Activated T-cell treated with anti-CD3 and anti-CD28 coated beads, Interleukin-2, amount 50 U/mL, for 48 hours (primary cell): ENCODE measurements around the gene LRP8.

ENCODE experiments used
- DNase-seq, 2 experiments: peaks; one replicate each; pipeline ENCODE4 v3.0.0-alpha.2; 2020

Gene LRP8

GRCh38 chr1:53280496-53280895 lies 47.4 kb downstream of the LRP8 start:
- DNase-seq: no peak

- no peak for DNase-seq
These were observed 48.3 kb downstream of the LRP8 start for GRCh38 chr1:53279296-53280200.

- peak; percentile 83 for DNase-seq
These were observed 49.6 kb downstream of the LRP8 start for GRCh38 chr1:53278298-53278725.

DNA sequence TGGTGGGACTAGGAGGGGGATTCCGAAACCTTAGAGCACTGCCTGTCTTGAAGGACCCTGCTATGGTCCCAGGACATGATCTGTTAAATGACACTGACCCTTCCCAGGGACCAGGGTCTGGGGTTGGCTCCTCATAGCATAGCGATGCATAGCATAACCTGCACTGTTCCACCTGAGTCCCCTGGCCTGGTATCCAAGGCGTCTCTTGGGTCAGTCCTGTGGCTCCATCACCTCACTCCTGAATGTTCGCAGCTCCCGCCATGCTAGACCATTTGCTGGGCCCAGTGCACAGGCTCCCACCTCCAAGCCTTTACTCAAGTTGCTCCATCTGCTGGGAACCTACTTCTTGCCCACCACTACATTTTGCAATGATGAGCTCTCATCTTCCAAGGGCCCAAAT lies 50.5 kb downstream of the LRP8 start:
- no peak for DNase-seq

DNA sequence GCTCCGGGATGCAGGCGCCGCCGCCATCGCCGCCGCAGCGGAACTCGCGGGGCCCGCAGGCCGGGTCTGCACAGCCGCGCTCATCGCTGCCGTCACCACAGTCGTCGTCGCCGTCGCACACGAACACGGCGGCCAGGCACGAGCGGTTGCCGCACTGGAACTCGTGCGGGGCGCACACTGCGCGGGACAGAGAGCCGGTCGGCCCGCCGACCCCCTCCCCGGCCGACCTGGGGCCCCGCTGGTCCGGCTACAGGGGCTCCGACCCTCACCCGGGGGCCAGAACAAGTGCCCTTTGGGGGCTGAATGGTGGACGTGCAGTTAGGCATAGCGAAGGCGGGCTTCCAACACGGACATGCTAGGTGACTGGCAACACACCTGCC lies 51.0 kb downstream of the LRP8 start:
- no peak for DNase-seq

DNA sequence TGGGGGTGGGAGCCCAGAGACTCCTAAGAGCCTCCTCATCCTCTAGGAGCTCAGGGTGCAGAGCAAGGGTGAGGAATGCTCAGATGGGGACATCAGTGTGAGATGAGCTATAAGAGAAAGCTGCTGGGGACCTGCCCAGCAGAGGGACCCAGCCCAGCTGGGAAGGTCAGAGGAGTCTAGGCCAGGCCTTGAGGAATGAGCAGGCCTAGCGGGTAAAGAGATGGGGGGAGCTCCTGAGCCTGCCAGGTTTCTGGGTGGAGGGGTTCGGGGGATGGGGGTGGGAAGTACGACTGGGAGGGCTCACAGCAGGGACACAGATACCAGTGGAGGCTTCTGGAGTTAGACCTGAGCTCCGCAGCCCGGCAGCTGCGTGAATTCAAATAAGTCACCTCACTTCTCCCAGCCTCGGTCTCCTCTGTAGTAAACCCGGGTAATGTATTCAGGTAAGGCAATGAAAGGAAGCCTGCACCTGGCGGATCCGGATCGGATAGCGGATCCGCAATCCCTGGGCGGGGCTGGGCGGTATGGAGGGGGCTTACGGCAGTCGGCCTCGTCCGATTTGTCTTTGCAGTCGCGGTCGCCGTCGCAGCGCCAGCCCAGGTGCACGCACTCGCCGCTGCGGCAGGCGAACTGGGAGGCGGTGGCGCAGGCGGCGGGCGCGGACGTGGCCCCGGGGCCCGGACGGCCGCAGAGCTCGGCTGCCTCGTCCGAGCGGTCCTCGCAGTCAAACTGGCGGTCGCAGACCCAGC lies 51.5 kb downstream of the LRP8 start:
- DNase-seq: no peak

DNA sequence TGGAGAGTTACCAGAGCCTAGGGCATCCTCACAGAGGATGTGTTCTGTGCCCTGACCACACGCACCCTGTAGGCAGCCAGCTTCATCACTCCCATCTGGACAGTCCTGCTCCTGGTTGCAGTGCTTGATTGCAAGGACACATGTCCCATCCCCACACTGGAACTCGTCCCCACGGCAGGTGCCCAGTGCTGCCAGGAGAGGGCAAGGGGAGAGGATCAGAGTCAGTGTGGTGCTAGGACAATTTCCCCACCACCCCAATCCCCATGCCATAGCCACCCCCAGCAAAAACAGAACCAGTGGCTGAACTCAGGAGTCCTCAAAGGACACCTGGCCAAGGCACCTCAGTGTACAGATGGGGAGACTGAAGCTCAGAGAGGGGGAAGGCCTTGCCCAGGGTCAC lies 52.3 kb downstream of the LRP8 start:
- no peak for DNase-seq

DNA sequence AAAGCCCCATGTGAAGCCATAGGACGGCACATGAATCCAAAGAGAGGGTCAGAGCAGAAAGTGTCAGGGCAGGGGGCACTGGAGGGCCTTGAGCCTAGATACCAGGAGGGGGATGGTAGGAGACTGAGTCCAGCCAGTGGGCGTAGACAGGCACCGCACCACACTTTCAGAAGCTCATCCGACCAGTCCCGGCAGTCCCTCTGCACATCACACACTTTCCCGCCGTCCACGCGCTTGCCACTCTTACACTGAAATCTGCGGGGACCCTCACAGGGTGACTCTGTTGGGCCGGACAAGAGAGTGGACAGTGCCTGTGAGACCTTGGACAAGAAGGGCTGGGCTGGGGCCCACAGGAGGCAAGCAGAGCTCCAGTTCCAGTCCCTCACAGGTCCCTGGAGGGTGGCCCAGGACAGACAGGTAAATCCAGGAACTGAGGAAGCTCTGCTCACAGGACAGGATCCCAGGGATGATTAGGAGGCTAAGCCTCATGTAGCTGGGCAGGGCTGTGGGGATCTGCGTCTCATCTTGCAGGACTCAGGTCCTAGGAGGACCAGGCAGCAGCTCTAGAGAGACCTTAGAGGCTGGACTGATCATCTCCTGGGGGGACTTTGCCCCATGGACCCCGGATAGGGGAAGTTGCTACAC lies 53.2 kb downstream of the LRP8 start:
- no peak for DNase-seq

GRCh38 chr1:53274026-53274425 lies 53.8 kb downstream of the LRP8 start:
- no peak for DNase-seq

- no peak for DNase-seq
These were observed 54.3 kb downstream of the LRP8 start for GRCh38 chr1:53273526-53273925.

DNA sequence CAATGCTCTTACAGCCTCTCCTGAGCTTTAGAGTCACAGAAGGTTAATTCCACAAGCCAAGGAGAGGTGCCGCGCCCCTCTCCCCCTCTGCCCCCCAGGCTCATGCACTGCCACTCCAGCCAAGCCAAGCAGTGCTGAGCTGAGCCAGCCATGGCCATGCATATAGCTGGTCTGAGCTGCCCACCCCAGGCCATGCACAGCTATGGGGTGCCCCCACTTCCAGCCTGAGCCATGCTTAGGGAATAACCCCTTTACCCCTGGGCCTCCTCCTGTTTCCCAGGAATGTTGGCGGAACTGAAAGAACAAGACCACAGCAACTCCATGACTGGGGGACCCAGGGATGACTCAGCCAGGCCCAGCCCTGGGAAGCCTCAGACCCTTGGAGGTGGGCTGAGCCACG lies 55.5 kb downstream of the LRP8 start:
- no peak for DNase-seq

- no peak for DNase-seq
These were observed 56.3 kb downstream of the LRP8 start for GRCh38 chr1:53271446-53272090.

GRCh38 chr1:53270873-53271272 lies 57.0 kb downstream of the LRP8 start:
- DNase-seq: no peak

DNA sequence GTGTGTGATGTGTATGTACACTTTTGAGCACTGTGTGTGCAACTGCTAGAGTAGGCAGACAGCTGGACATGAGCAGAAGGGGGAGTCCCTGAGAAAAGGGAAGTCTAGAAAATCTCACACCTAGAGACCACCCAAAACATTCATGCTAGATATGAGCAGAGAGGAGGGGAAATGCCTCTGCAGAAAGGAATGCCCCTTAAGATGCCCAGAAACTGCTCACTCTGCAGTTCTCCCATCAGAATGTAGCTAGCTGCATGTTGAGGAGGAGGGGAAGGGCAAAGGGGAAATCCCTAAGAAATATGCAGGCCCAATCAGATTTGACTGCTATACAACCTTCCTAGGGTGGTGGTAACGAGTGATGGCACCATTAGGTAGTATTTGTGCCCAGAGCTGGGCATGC lies 57.8 kb downstream of the LRP8 start:
- no peak for DNase-seq

DNA sequence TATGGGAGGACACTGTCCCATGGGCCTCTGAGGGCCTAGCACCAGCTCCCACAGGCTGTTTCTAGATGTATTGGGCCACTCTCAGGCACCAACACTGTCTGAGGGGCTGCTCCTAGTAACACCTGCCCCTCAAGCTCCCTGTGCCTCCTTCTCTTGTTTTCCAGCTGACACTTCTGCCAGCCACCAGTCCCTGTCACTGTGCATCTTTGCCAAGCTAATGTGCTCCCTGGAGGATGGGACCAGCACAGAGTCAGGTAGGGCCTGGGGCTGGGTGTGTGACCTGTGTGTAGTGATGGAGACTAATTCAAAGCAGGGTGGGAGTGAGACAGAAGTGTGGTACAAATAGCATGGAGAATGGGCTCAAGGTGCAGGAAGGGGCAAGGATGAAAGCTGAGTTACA lies 60.1 kb downstream of the LRP8 start:
- no peak for DNase-seq

- DNase-seq: peak in 1 of 2 experiments; percentile 15
These were observed 61.8 kb downstream of the LRP8 start for GRCh38 chr1:53266038-53266437.

- peak in 1 of 2 experiments; percentile 3 for DNase-seq
These were observed 62.3 kb downstream of the LRP8 start for GRCh38 chr1:53265581-53265980.

- peak in 1 of 2 experiments; percentile 1 for DNase-seq
These were observed 63.8 kb downstream of the LRP8 start for GRCh38 chr1:53264048-53264447.

DNA sequence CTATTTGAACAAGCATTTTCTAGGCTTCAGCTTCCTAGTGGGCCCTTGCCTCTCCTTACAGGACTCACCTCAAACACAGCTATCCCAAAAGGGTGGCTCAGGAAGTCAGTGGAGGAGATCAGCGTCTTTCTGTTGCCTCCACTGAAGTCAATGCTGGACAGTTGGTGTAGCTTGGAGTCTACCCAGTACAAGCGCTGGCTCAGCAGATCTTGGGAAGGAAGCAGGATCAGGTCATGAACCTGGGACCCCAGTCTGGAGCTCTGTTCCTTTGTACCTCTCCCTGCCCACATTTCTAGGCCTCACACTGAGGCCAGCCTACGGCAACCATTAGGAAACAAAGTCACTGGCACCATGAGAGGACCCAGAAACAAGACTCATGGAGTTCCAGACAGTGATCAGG lies 65.9 kb downstream of the LRP8 start:
- DNase-seq: no peak

DNA sequence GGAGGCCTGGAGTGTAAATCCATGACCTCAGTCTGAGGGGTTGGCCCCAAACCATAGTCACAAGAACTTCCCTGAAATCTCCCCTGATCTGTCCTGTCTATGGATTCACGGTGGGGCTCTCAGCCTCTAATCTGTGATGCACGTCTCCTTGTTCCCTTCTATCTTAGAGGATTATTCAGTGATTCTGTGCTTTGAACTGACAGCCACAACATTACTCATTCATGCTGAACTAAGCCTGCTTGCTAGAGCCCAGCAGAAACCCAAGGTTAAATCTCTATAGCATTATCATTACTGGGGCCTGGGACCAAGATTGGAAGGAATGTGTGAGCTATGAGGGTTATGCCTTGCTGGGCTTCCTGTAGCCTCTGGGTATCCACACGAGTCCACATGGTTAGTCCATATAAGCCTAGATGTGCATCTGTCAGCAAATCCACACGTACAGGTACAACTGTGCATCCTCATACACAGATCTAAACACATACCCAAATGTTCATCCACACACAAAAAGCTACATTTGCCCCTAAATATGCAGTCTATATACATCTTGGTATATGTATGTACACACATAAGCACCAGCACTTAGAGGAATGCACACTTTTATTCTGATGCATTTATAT lies 67.1 kb downstream of the LRP8 start:
- peak in 1 of 2 experiments; percentile 4 for DNase-seq

DNA sequence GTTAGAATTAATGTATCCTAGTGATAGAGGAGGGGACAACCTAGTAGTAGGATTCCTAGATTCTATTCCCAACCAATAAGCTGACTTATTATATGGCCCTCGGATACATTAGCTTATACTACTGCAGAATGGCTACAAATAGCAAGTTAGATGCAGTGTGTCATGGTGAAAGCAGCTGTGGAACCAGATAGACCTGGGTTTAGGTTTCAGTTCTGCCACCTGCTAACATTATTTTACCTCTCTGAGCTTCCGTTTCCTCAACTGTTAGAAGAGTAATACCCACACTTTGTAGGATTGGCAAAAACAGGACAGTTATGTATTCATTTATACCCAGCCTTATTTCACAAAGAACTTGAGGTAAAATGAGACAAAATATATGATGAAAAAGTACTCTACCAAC lies 67.9 kb downstream of the LRP8 start:
- no peak for DNase-seq

GRCh38 chr1:53258216-53258615 lies 69.7 kb downstream of the LRP8 start:
- no peak for DNase-seq
